Measurements from ENCODE around the gene ZBTB37.
"Not testable (repeated sequence)": the region's sequence is repeated elsewhere in the genome, so short reads cannot be mapped to it uniquely, and the experiment has no call there.

ZBTB37 gene

GRCh38 chr1:173866413-173867115 lies 1.6 kb upstream of the ZBTB37 start:
- peak; percentile 11 for DNase-seq

- DNase-seq = peak; percentile 66
Measured at GRCh38 chr1:173867141-173867752, 933 bp upstream of the ZBTB37 start.

GRCh38 chr1:173867753-173868265 lies 371 bp upstream of the ZBTB37 start, which contains the start of gene GAS5:
TSS of gene GAS5 (minus strand) at chr1:173867989.
- peak; percentile 100 for DNase-seq

GRCh38 chr1:173869021-173869359 lies 810 bp downstream of the ZBTB37 start:
- DNase-seq = no peak

- DNase-seq = peak; percentile 40
Measured at GRCh38 chr1:173870252-173871075, 2.3 kb downstream of the ZBTB37 start.

GRCh38 chr1:173871091-173871490 lies 2.9 kb downstream of the ZBTB37 start:
- no peak for DNase-seq

- DNase-seq = no peak
Measured at GRCh38 chr1:173871500-173871899, 3.3 kb downstream of the ZBTB37 start.

- no peak for DNase-seq
Measured at GRCh38 chr1:173876732-173877131, 8.6 kb downstream of the ZBTB37 start.

GRCh38 chr1:173878251-173878650 lies 10.1 kb downstream of the ZBTB37 start:
- no peak for DNase-seq

- DNase-seq = not testable (repeated sequence)
Measured at GRCh38 chr1:173881117-173881516, 12.9 kb downstream of the ZBTB37 start.

GRCh38 chr1:173884701-173885100 lies 16.5 kb downstream of the ZBTB37 start:
- no peak for DNase-seq

GRCh38 chr1:173886746-173887611 lies 18.8 kb downstream of the ZBTB37 start:
- no peak for DNase-seq

GRCh38 chr1:173887627-173888026 lies 19.4 kb downstream of the ZBTB37 start:
- no peak for DNase-seq

- no peak for DNase-seq
Measured at GRCh38 chr1:173888749-173889148, 20.6 kb downstream of the ZBTB37 start.

- no peak for DNase-seq
Measured at GRCh38 chr1:173889885-173890284, 21.7 kb downstream of the ZBTB37 start.

- no peak for DNase-seq
Measured at GRCh38 chr1:173893611-173894010, 25.4 kb downstream of the ZBTB37 start.

- DNase-seq = no peak
Measured at GRCh38 chr1:173894189-173894588, 26.0 kb downstream of the ZBTB37 start.

- no peak for DNase-seq
Measured at GRCh38 chr1:173900427-173900826, 32.2 kb downstream of the ZBTB37 start.

- DNase-seq = no peak
Measured at GRCh38 chr1:173900992-173901391, 32.8 kb downstream of the ZBTB37 start.

- DNase-seq = no peak
Measured at GRCh38 chr1:173903827-173904531, 35.8 kb downstream of the ZBTB37 start.

- DNase-seq = no peak
Measured at GRCh38 chr1:173913111-173913510, 44.9 kb downstream of the ZBTB37 start.

GRCh38 chr1:173914366-173914871 lies 46.2 kb downstream of the ZBTB37 start:
- DNase-seq = peak; percentile 51
